Prostate gland (tissue), 2 donors: ENCODE measurements around the gene MIF.

Experiments used
- CTCF ChIP-seq, 4 experiments: fragments of 200-600 bp in 2 of 4; fragments of 450-650 bp in 2 of 4; sonication (generic) in 2 of 4; IDR thresholded peaks; 1 replicate in 3 of 4; 2 replicates in 1 of 4; pipeline ENCODE4 v1.5.1; 2016 to 2019; ENCODE audit warnings: antibody characterized with exemption in 4 of 4, mild to moderate bottlenecking in 2 of 4, moderate library complexity in 2 of 4
- POLR2A ChIP-seq: fragments of 450-650 bp; IDR thresholded peaks from one replicate; pipeline ENCODE4 v1.6.1; 2016; ENCODE audit warnings: antibody characterized with exemption, mild to moderate bottlenecking
- POLR2AphosphoS5 ChIP-seq: sonication (generic); formaldehyde crosslinking; IDR thresholded peaks from one replicate; pipeline ENCODE4 v1.6.1; 2017; ENCODE audit warnings: antibody characterized with exemption

- no peak for TF ChIP-seq CTCF (IDR thresholded peaks at IDR 0.05)
- TF ChIP-seq POLR2A, result no peak
- TF ChIP-seq POLR2AphosphoS5, result no peak
These were observed 16.6 kb upstream of the MIF start for GRCh38 chr22:23877566-23877965.
